Fibroblast of mammary gland (primary cell): ENCODE data around the gene DUSP11.

Experiments used
- DNase-seq: peaks from one replicate; pipeline ENCODE4 v3.0.0-alpha.2; 2010; ENCODE audit warnings: low read depth
- H3K4me3 ChIP-seq: 2 replicates; pipeline ENCODE4 v1.5.1; 2011; ENCODE audit warnings: low read depth, mild to moderate bottlenecking, low read length, moderate library complexity; ENCODE audit not compliant: control insufficient read depth
- TF ChIP-seq, protein P1 (sequence below): conservative IDR thresholded peaks from 2 replicates; pipeline ENCODE4 v1.5.1; 2011; ENCODE audit warnings: low read depth, low read length, inconsistent platforms; ENCODE audit not compliant: control insufficient read depth, insufficient read depth

DUSP11 gene

DNA sequence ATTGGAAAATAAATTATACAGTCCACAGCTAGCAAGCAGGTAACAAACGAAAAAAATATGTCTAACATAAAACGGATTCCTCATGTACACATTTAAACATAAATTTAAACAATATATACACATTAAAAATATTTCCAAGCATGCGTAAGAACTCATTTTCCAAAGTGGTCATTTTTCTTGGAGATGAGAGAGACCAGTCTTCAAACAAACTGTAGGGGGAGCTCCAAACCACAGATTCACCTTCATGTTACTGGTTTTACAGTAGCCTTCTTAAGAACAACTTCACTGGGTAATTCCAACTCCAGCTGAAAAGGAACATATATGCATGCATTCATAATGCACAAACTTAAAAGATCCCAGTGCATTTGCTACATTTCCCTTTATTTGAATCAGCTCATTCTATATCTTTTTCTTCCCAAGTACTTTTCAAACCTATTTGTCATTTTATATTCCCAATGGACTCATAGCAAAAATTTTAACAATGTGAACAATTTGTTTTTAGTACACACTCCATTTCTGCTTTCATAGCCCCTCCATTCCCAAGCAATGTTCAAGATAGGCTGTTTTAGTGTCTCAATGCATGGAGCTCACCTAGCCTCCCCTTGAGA lies 44.1 kb upstream of the DUSP11 start:
- no peak overlapping the region for H3K4me3 ChIP-seq
- DNase-seq = peak; percentile 92
- TF ChIP-seq, protein P1, sequence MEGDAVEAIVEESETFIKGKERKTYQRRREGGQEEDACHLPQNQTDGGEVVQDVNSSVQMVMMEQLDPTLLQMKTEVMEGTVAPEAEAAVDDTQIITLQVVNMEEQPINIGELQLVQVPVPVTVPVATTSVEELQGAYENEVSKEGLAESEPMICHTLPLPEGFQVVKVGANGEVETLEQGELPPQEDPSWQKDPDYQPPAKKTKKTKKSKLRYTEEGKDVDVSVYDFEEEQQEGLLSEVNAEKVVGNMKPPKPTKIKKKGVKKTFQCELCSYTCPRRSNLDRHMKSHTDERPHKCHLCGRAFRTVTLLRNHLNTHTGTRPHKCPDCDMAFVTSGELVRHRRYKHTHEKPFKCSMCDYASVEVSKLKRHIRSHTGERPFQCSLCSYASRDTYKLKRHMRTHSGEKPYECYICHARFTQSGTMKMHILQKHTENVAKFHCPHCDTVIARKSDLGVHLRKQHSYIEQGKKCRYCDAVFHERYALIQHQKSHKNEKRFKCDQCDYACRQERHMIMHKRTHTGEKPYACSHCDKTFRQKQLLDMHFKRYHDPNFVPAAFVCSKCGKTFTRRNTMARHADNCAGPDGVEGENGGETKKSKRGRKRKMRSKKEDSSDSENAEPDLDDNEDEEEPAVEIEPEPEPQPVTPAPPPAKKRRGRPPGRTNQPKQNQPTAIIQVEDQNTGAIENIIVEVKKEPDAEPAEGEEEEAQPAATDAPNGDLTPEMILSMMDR = peak; percentile 89

- no peak for DNase-seq
- no peak overlapping the region for H3K4me3 ChIP-seq
- TF ChIP-seq, protein P1 = no peak
Observed at GRCh38 chr2:73823416-73823815, 43.5 kb upstream of the DUSP11 start.

DNA sequence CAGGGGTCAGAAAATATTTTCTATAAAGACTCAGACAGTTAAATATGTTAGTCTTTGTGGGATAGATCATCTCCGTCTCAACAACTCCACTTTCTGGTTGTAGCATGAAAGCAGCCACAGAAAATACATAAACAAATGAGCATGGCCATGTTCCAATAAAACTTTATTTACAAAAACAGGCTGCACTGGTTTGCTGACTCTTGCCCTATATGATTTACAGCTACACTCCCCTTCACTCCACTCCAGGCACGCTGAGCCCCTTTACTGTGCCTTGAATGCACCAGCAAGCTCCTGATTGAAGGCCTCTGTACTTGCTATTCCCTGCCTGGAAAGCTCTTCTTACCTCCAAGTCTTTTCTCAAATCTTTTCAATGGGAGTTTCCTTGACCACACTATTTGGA lies 43.1 kb upstream of the DUSP11 start:
- H3K4me3 ChIP-seq = no peak overlapping the region
- TF ChIP-seq, protein P1 = no peak
- DNase-seq = no peak

- TF ChIP-seq, protein P1 = no peak
- DNase-seq = no peak
- no peak overlapping the region for H3K4me3 ChIP-seq
Observed at GRCh38 chr2:73822276-73822675, 42.4 kb upstream of the DUSP11 start.

DNA sequence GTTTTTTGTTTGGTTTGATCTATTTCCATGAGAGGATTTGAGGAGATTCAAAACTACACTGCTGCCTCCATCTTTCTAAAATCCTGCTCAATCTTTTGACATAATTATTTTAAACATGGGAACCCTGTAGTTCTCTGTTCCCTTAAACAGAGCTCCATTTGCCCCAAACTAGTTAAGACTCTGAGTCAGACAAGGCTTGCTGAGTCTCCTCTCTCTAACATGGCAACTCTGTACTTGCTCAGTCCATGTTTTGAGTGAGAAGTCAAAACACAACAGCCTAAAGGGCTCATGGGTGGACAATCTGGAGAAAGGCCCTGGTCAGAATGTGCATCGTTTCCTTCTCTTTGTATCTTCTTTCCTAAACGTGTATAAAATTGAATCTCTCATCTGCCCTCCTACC lies 41.8 kb upstream of the DUSP11 start:
- H3K4me3 ChIP-seq = no peak overlapping the region
- TF ChIP-seq, protein P1 = no peak
- no peak for DNase-seq

GRCh38 chr2:73821227-73821626 lies 41.3 kb upstream of the DUSP11 start:
- TF ChIP-seq, protein P1 = no peak
- no peak overlapping the region for H3K4me3 ChIP-seq
- no peak for DNase-seq

DNA sequence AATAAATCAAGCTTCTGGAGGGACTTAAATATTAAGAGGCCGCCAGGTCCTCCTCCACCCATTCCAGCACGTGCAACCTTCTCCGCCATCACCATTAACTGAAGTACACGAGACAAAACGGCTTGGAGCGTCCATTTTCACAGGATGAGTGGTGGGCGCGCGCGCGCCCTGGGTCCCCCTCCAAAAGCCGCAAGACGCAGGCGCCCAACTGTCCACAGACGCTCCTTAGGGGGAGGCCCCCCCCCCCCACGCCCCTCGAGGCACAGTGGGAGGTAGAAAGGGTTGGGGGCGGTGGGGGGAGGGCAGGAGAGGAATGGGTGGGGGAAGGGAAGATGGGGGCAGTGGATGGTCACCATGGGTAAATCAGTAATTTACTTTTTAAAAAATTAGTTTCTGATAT lies 38.4 kb upstream of the DUSP11 start:
- DNase-seq = no peak
- no peak overlapping the region for H3K4me3 ChIP-seq
- TF ChIP-seq, protein P1 = no peak
